ENCODE data around the gene KRT7. TPM values are rescaled to one million over a fixed set of nuclear protein-coding genes. Genes with fewer than 3 reads are reported as not detected.

KRT7 gene
- total and polyA plus RNA-seq, 2 experiments from 2014 or later = 11.0 to 17.4 TPM

DNA sequence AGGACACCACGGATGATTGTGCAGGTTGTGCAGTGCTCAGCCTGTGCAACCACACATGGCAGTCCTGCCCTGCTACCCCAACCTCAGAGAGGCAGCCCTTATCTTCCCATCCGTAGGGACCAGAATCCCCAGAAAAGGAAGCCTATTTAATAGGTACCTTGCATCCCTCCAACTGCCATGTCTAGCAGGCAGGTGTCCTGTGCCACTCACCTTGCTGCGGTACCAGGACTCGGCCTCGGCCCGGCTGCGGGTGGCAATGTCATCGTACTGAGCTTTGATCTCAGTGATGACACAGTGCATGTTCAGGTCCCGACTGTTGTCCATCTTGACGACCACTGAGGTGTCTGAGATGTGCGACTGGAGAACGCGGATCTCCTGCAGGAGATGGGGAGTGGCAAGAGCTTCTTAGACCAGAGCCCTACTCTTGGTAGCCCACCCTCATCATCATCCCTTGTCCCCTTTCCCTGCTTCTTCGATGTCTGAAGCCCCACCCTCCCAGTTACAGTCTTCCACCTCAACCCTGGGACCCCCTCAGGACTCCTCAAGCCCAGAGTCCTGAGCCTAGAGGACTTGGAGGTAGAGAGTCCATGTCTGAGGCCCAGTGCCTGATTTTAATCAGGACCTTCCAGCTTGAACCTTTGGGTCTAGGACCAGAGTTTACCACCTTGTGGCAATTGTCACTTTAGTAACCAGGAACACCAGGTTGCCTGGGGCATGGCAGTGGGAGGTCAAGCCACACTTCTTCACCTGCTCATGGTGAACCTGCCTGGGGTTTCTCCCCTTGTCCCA lies 20.5 kb downstream of the KRT7 start:
- no peaks in the 10 kb centered on the region for H3K9me2 ChIP-seq (ENCODE audit: insufficient read depth)
- H3K4me3 ChIP-seq = no peak overlapping the region
- peaks cover 8% of the 10 kb centered on the region; the same call in 1 of the 2 replicates for H3K4me1 ChIP-seq (ENCODE audit: insufficient read depth)
- no peak overlapping the region for H3K4me2 ChIP-seq (ENCODE audit: unreplicated experiment)
- no peaks in the 10 kb centered on the region for H3K9me3 ChIP-seq (ENCODE audit: low read depth)
- H2AFZ ChIP-seq = no peak overlapping the region
- WGBS, 2 experiments (ENCODE audit: low coverage in 1 of 2, low lambda C conversion rate in 2 of 2, missing lambda C conversion rate in 2 of 2) = 85 to 90% methylated on average over 14 of the region's 14 CpGs
- H3K79me2 ChIP-seq (ENCODE audit: insufficient read depth) = no peaks in the 10 kb centered on the region
- H3K36me3 ChIP-seq (ENCODE audit: low read depth) = no peaks in the 10 kb centered on the region
- no peak for DNase-seq
- peaks cover 18% of the 10 kb centered on the region for H3K27me3 ChIP-seq (replicated peaks; ENCODE audit: insufficient read depth)
- no peaks in the 10 kb centered on the region for H3F3A ChIP-seq (ENCODE audit: insufficient read depth)
- no peak overlapping the region for H3K27ac ChIP-seq
- H4K20me1 ChIP-seq (ENCODE audit: insufficient read depth) = no peaks in the 10 kb centered on the region
- no peak overlapping the region for H3K9ac ChIP-seq
- in situ Hi-C loops (cut with MboI) = no loop called here
- no peak for TF ChIP-seq EZH2phosphoT487 (IDR thresholded peaks at IDR 0.05; ENCODE audit: insufficient read depth, low read depth)
- no peak for TF ChIP-seq EZH2 (IDR thresholded peaks at IDR 0.05; ENCODE audit: insufficient read depth, poor library complexity, severe bottlenecking)

DNA sequence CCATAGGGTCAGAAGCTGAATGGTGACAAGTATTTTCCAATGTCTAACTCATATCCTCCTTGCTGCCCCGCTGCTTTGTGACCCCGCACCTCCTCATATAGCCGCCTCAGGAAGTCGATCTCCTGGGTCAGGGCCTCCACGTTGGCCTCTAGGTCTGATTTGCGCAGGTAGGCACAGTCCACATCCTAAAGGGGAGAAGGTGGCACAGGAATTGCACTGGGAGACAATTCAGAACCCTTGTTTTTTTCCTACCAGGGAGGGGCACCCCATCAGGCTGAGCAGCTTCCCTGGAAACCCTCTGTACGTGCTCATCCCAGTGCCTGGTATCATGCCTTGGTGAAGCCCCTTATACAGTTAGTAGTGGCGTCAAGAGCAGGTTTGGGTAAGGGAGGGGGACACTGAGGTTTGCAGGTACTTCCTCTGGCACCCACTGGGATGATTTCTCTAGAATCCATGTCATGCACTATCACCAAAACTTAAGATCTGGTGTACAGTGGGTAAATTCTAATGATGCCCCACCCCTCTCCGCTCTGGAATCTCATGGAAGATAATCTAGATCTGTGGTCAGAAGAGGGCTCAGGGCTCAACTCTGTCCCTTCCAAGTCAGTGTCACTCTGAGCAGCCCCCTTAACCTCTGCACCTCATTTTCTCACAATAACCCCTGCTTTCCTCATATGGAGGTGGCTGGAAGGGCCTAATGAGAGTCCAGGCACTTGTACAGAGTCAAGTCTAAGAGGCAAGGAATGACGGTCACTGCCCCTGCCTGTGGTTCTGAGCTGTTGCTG lies 21.3 kb downstream of the KRT7 start:
- H4K20me1 ChIP-seq (ENCODE audit: insufficient read depth) = no peaks in the 10 kb centered on the region
- TF ChIP-seq EZH2 (IDR thresholded peaks at IDR 0.05; ENCODE audit: insufficient read depth, poor library complexity, severe bottlenecking) (no peak), EZH2phosphoT487 (IDR thresholded peaks at IDR 0.05; ENCODE audit: insufficient read depth, low read depth) (no peak)
- peaks cover 26% of the 10 kb centered on the region for H3K27me3 ChIP-seq (replicated peaks; ENCODE audit: insufficient read depth)
- no peaks in the 10 kb centered on the region for H3K79me2 ChIP-seq (ENCODE audit: insufficient read depth)
- no peaks in the 10 kb centered on the region for H3K36me3 ChIP-seq (ENCODE audit: low read depth)
- H2AFZ ChIP-seq = no peak overlapping the region
- no peak overlapping the region for H3K4me2 ChIP-seq (ENCODE audit: unreplicated experiment)
- H3K4me1 ChIP-seq (ENCODE audit: insufficient read depth) = 0 out of 2 replicates have a peak, but pooled peaks cover under 1% of the 10 kb centered on the region
- no peaks in the 10 kb centered on the region for H3F3A ChIP-seq (ENCODE audit: insufficient read depth)
- H3K9ac ChIP-seq = no peak overlapping the region
- H3K9me2 ChIP-seq (ENCODE audit: insufficient read depth) = no peaks in the 10 kb centered on the region
- H3K27ac ChIP-seq = no peak overlapping the region
- in situ Hi-C loops (cut with MboI) = no loop called here
- 82 to 84% methylated on average over 10 of the region's 10 CpGs for WGBS, 2 experiments (ENCODE audit: low coverage in 1 of 2, low lambda C conversion rate in 2 of 2, missing lambda C conversion rate in 2 of 2)
- H3K4me3 ChIP-seq = no peak overlapping the region
- H3K9me3 ChIP-seq (ENCODE audit: low read depth) = no peaks in the 10 kb centered on the region
- no peak for DNase-seq

DNA sequence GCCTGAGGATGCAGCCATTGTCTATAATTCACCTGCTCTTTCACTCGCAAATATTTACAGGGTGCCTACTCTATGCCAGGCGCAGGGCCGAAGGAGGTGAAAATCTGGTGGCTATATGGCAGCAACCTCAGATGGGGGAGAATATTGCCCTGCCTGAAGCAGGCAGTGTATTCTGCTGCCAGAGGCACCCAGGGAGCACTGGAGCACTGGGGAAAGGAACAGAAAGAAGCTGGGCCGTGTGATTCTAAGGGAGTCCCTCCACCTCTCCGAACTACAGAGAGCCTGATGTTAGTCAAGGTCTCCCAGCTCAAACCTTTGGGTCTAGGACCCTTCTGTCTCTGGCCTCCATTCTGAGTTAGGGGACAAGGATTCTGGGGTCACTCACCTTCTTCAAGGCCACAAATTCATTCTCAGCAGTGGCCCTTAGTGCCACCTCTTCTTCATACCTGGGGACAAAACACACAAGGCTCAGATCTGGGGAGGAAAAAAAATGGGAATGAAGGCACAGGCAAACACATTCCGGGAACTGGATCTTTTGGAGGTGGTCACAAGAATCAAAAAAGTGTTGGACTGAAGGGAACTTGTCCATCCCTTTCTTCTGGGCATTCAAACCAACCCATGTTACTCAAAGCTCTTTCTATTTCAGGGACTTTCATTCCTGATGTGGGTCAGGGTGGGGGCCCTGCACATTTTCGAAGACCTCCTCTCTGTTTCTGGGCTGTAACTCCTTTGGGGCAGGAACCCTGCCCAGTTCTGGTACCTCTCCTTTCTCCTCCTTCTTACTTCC lies 22.1 kb downstream of the KRT7 start:
- Histone ChIP-seq H3K9me2 (ENCODE audit: insufficient read depth) (no peaks in the 10 kb centered on the region), H3K27ac (no peak overlapping the region), H3K36me3 (ENCODE audit: low read depth) (no peaks in the 10 kb centered on the region), H3F3A (ENCODE audit: insufficient read depth) (no peaks in the 10 kb centered on the region), H3K27me3 (replicated peaks; ENCODE audit: insufficient read depth) (peaks cover 33% of the 10 kb centered on the region), H3K4me2 (ENCODE audit: unreplicated experiment) (no peak overlapping the region), H3K4me1 (ENCODE audit: insufficient read depth) (no peaks in the 10 kb centered on the region), H4K20me1 (ENCODE audit: insufficient read depth) (no peaks in the 10 kb centered on the region), H3K4me3 (no peak overlapping the region), H3K79me2 (ENCODE audit: insufficient read depth) (no peaks in the 10 kb centered on the region), H3K9me3 (ENCODE audit: low read depth) (no peaks in the 10 kb centered on the region), H3K9ac (no peak overlapping the region), H2AFZ (no peak overlapping the region)
- TF ChIP-seq EZH2phosphoT487 (IDR thresholded peaks at IDR 0.05; ENCODE audit: insufficient read depth, low read depth) (no peak), EZH2 (IDR thresholded peaks at IDR 0.05; ENCODE audit: insufficient read depth, poor library complexity, severe bottlenecking) (no peak)
- in situ Hi-C loops (cut with MboI) = no loop called here
- WGBS, 2 experiments (ENCODE audit: low coverage in 1 of 2, low lambda C conversion rate in 2 of 2, missing lambda C conversion rate in 2 of 2) = 82 to 84% methylated on average over 7 of the region's 7 CpGs
- DNase-seq = no peak

DNA sequence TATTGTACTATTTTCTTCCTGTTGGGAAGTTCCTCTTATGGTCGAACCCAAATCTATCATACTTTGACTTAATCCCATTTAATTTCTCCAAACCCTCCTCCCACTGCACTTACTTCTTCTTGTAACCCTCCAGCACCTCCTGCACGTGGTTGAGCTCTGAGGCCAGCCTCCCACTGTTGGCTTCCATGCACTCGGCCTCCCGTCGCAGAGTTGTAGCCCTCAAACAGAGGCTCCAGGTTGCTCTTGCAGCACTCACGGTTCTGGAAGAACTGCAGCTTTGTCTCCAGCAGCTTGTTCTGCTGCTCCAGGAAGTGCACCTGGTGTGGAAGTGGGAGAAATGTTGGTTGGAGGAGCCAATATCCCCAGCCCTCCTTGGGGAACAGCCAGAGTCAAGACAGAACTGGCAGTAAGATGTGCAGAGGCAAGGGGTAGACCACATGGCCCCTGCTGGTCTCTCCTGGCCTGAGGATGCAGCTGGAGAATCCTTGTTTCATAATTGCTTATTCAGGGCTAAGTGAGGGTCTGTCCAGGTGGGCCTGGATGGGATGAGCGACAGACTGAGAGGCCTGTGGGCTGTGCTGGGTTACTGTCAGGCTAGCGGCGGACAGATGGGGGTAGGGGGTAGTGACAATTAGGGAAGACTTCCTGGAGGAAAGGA lies 23.0 kb downstream of the KRT7 start:
- H3F3A ChIP-seq (ENCODE audit: insufficient read depth) = no peaks in the 10 kb centered on the region
- H3K36me3 ChIP-seq (ENCODE audit: low read depth) = no peaks in the 10 kb centered on the region
- H3K4me1 ChIP-seq (ENCODE audit: insufficient read depth) = 0 out of 2 replicates have a peak, but pooled peaks cover 3% of the 10 kb centered on the region
- in situ Hi-C loops (cut with MboI) = no loop called here
- DNase-seq = no peak
- no peaks in the 10 kb centered on the region for H3K9me2 ChIP-seq (ENCODE audit: insufficient read depth)
- H2AFZ ChIP-seq = no peak overlapping the region
- no peak overlapping the region for H3K27ac ChIP-seq
- WGBS, 2 experiments (ENCODE audit: low coverage in 1 of 2, low lambda C conversion rate in 2 of 2, missing lambda C conversion rate in 2 of 2) = 88 to 89% methylated on average over 9 of the region's 9 CpGs
- H4K20me1 ChIP-seq (ENCODE audit: insufficient read depth) = no peaks in the 10 kb centered on the region
- H3K9me3 ChIP-seq (ENCODE audit: low read depth) = no peaks in the 10 kb centered on the region
- H3K79me2 ChIP-seq (ENCODE audit: insufficient read depth) = no peaks in the 10 kb centered on the region
- no peak overlapping the region for H3K9ac ChIP-seq
- no peak for TF ChIP-seq EZH2phosphoT487 (IDR thresholded peaks at IDR 0.05; ENCODE audit: insufficient read depth, low read depth)
- peaks cover 36% of the 10 kb centered on the region for H3K27me3 ChIP-seq (replicated peaks; ENCODE audit: insufficient read depth)
- no peak overlapping the region for H3K4me3 ChIP-seq
- H3K4me2 ChIP-seq (ENCODE audit: unreplicated experiment) = no peak overlapping the region

All from GM23248 (cell line).